Gastroesophageal sphincter (tissue), 3 donors: ENCODE results near the gene SYNGR1.

ENCODE experiments used
- CTCF ChIP-seq, 4 experiments: fragments of 200-600 bp in 2 of 4; fragments of 450-650 bp in 2 of 4; sonication (generic) in 1 of 4; IDR thresholded peaks; one replicate each; pipeline ENCODE4 v1.5.1; 2017 to 2019; ENCODE audit warnings: antibody characterized with exemption in 4 of 4, mild to moderate bottlenecking in 2 of 4, moderate library complexity in 2 of 4
- POLR2AphosphoS5 ChIP-seq: sonication (generic); formaldehyde crosslinking; IDR thresholded peaks from one replicate; pipeline ENCODE4 v1.6.1; 2017; ENCODE audit warnings: antibody characterized with exemption

GRCh38 chr22:39359659-39360195 is 9.9 kb downstream of the SYNGR1 start:
- TF ChIP-seq POLR2AphosphoS5 = no peak
- TF ChIP-seq CTCF (IDR thresholded peaks at IDR 0.05) = no peak
